HG02870 (cell line): ENCODE measurements around the gene PDE6G.

Source experiments
- ATAC-seq: cut with Tn5 transposase; IDR thresholded peaks from one replicate; pipeline ENCODE4 v1.9.1; 2021; ENCODE audit warnings: mild to moderate bottlenecking, moderate library complexity; ENCODE audit not compliant: unreplicated experiment

PDE6G gene

DNA sequence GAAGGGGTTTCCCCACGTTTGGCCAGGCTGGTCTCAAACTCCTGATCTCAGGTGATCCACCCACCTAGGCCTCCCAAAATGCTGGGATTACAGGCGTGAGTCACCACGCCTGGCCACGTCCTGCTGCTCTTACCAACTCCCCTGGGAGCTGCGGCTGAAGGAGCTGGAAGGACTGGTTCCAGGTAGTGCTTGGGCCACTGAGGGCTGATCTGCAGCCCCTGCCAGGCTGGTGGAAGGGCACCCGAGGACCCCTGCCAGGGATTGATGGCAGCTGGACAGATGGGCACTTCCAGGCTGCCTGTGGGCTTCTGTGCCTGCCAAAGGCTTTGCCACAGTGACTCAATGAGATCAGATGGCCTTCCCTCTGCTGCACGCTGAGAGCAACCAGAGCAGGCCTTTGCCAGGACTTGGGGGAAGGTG lies 7.7 kb upstream of the PDE6G start:
- no peak for ATAC-seq

DNA sequence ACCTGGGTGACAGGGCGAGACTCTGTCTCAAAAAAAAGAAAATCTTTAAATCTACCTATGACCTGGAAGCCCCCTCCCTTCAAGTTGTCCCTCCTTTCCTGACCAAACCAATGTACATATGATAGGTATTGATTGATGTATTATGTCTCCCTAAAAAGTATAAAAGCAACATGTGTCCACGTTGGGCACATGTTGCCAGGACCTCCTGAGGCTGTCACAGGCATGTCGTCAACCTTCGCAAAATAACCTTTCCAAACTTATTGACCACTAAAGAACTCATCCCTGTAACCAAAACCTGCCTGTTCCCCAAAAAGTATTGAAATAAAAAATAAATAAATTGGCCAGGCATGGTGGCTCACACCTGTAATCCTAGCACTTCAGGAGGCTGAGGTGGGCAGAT lies 5.7 kb upstream of the PDE6G start:
- ATAC-seq = no peak

DNA sequence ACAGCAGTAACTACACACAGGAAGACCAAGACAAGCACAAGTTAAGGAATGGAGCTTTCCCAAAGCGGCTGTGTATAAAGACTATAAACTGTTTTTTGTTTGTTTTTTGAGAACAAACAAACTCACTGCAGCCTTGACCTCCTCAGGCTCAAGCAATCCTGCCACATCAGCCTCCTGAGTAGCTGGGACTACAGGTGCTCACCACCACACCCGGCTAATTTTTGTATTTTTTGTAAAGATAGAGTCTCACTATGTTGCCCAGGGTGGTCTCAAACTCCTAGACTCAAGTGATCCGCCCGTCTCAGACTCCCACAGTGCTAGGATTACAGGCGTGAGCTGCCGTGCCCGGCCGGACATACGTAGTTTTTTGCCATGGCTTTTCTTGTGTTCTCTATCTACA lies 4.1 kb upstream of the PDE6G start:
- ATAC-seq = no peak

DNA sequence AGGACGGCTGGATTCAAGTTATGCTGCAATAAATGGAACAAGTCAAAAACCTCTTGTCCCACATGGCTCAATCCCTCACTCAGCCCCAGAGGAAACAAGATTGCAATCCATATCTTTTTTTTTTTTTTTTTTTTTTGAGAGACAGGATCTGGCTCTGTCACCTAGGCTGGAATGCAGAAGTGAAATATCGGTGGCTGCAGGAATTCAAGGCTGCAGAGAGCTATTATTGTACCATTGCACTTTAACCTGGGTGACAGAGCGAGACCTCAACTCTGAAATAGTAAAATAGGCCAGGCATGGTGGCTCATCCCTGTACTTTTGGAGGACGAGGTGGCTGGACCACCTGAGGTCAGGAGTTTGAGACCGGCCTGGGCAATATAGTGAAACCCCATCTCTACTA lies 2.7 kb upstream of the PDE6G start:
- ATAC-seq = no peak

DNA sequence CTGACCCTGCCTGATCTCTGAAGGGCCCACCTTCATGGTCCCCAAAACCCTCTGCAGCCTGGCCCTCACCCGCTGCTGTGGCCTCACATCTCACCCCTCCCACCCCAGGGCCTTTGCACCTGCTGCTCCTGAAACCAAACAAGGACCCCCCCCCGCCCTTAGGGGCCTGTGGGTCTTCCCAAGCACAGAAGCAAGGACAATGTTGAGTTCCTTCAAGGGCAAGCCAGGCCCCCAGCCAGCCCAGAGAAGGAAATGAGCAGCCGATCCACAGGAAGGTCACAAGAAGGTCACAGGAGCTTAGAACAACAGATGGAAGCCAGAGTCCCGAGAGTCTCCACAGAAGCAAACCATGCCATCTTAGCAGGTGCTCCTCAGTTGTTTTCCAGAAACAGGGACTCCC lies 493 bp upstream of the PDE6G start:
- no peak for ATAC-seq

DNA sequence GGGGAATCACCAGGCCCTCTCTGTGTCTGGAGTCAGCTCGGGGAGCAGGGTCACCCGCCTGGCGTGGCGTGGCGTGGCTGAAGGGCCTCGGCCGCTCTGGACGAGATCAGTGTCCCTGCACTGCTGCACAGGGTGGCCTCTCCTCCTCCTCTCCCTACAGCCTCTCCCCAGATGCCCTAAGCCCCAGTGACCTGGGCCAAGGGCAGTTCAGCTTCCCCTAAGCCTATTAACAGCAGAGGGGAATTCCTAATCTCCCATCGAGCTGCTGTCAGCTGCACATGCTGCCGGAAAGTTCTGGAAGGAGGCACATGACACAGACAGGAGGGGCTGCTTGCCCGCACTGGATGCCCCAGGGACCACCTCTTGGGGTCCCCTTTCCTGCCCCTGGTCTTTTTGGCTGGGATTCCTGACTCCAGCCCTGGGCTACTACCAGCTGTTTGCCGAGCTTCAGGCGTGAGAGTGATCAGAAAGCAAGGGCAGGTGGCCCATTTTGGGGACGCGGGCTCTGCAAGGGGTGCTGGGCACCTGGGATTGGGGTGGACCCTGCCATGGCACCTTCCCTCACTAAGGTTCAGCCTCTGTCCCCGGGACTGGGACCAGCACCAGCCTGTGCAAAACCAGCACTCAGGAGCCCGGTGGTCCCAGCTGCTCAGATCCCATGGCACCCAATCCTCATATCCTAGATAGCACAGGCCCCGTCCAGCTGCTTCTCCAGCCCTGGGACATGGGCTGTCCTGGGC lies 794 bp downstream of the PDE6G start:
- no peak for ATAC-seq

DNA sequence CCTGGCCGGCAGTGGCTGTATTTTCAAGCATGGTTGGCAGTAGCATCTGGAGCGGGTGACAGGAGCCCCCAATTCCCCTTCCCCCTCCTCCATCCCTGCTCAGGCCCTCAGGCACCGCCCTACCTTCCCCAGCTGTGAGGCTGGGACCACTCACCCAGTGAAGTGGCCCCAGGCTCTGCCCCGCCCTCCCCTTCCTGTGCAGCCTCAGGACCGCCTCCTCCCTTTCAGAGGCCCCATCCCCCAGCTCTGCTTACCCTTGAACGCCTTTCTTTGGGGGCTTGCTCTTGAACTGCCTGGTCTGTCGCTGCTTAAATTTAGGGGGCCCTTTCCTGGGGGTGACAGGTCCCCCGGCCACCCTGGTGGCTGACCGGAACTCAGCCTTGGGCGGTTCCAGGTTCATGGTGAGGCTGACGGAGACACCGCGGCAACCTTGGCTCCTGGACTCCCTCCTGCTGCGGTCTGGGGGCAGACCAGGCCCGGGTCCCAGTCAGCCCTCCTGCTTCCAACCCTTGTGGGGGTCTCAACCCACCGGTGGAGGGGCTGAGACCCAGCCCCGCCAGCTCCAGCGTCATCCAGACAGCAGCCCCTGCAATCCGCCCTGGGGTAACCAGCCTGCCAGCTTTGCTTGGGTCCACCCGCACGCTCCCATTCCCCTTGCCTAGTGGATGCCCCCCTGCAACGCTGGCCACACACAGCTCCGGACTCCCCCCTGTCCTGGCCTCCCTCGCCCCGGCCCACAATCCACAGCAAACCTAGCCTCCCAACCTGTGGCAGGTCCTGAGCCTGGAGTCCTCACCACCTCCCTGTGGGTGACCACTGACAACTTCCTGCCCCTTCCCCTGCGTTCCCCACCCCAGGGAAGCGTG lies 3.2 kb downstream of the PDE6G start:
- no peak for ATAC-seq

DNA sequence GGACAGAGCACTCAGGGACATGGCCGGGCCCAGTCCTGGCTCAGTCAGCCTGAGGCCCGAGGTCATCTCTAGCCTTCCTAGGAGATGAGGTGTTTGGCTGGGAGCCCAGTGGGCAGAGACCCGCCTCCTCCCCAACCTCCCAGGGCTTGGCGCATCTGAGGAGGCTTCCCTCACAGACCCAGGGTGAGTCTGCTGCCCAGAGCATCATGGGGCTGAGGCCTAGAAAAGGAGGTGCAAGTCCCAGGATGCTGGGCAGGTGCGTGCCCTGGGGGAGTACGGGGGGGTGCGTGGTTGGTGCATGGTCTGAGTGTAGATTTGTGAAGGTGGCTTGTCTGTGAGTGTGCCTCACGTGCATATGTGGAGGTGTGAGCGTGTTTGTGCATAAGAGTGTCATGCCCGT lies 4.7 kb downstream of the PDE6G start:
- ATAC-seq = no peak

DNA sequence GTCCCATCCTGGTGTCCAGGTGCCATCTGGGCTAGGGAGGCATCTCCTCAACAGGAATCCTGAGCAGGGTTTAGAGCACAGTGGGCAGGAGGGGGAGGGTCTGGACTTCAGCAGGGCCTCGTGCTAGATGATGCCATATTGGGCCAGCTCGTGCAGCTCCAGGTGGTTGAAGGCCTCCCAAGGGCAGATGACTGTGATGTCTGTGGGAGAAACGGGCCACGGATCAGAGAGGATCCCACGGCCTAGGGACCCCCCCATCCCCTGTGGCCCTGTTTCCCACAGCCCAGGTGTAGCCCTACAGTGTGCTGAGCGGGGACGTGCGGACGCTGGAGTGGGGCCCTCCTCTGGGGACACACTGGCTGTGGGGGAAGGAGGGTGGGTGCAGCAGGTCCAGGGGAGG lies 5.4 kb downstream of the PDE6G start:
- no peak for ATAC-seq

DNA sequence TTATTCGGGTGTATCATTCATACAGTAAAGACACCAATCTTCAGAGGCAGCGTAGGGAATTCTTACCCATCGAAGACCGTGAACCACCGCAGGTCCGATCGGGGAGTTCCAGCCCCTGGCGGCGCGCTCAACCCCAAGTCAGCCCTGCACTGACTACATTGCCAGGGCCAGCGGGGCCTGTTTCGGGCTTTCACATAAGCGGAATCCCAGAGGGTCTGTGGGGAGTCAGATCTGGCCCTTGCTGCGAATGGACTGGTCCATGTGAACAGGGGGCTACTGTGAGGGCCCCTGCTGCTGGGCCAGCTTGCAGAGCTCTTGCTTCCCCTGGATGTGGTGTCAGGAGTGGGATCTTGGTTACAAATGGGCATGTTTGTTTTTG lies 7.6 kb downstream of the PDE6G start:
- ATAC-seq = no peak

DNA sequence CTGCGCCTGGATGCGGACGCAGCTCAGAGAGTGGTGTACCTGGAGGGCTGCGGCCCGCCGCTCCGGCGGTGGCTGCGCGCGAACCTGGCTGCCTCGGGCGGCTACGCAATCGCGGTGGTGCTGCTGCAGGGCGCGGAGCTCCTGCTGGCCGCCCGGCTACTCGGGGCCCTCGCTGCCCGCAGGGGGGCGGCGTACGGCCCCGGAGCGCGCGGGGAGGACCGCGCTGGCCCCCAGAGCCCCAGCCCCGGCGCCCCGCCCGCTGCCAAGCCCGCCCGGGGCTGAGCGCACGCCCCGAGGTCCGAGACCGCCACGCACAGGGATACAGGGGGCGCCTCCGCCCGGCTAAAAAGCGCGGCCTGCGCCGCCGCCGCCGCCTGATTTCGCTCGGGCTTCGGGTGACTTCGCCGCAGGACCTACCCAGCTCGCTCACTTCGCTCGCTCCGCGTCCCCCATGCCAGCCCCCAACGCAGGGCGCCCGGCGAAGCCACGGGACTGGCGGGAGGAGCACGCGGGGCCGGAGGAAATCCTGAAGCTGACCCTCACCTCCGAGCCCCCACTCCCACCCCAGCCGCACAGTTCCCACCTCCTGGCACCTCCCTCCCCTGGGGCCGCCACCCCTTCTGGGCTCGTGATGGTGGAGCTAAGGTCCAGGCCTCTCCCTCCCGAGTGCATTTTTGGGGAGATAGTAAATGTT lies 8.2 kb downstream of the PDE6G start:
- no peak for ATAC-seq

DNA sequence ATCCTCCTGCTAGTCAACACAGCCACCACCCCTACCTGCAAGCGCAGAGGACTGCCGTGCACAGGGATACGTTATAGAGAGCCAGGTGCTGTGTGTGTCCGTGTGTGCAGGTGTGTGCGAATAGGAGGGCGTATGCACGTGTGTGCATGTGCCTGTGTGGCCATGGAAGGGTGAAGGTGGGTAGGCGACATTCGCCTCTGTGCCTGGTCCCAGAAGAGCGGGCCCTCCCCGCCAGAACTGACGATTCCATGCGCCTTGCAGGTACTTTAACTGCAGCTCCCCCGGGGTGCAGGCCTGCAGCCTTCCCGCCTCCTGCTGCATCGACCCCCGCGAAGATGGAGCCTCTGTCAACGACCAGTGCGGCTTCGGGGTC lies 8.7 kb downstream of the PDE6G start:
- no peak for ATAC-seq

DNA sequence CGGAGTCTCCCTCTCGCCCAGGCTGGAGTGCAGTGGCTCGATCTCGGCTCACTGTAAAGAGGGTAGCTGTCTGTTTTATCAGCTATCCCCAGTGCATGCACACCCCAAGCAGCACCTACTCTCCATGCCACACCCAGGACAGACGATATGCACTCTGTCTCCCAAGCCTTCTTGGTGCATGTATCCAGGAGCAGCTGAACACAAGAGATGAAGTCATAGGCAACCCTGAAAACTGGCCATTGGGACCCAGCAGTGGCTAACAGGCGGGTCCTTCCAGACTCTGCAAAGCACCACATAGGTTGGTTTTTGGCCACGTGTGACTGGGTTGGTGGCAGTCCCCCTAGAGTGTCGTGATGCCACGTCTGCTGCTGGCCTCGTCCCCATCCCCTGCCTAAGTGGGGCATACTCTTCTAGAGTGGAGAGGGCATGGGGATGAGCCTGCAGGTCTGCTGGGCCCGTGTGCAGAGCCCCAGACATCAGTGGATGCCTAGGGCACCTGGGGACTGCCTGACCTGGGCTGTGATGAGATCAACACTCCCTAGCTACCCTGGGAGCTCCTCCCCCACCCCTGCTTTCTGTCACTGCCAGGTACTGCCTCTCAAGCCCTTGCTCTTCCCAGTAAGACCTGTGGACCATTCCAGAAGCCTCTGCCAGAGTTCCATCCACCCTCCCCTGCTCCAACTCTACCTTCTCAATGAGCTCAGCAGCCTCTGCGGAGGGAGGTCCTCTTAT lies 9.3 kb downstream of the PDE6G start:
- ATAC-seq = no peak

DNA sequence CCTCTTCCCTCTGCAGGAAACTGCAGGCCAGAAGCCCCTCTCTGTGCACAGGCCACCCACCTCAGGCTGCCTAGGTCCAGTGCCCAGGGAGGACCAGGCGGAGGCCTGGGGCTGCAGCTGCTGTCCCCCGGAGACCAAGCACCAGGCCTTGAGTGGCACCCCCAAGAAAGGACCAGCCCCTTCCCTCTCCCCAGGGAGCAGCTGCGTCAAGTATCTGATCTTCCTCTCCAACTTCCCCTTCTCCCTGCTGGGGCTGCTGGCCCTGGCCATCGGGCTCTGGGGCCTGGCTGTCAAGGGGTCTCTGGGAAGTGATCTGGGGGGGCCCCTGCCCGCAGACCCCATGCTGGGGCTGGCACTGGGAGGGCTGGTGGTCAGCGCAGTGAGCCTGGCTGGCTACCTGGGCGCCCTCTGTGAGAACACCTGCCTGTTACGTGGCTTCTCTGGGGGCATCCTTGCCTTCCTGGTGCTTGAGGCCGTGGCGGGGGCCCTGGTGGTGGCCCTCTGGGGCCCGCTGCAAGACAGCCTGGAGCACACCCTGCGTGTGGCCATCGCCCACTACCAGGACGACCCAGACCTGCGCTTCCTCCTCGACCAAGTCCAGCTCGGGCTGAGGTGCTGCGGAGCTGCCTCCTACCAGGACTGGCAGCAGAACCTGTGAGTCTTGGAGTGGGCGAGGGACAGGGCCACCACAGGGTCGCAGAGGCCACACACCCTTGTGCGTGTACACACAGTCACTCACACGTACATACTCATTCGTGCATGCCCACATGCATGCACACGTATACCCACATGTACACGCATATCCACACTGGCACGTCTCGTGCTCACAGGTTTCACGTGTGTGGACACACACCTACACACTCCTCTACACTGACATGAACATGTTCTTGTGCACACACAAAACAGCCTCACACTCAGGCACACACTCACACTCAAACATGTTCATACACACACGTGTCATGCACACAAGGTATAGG lies 11.1 kb downstream of the PDE6G start:
- ATAC-seq = no peak

DNA sequence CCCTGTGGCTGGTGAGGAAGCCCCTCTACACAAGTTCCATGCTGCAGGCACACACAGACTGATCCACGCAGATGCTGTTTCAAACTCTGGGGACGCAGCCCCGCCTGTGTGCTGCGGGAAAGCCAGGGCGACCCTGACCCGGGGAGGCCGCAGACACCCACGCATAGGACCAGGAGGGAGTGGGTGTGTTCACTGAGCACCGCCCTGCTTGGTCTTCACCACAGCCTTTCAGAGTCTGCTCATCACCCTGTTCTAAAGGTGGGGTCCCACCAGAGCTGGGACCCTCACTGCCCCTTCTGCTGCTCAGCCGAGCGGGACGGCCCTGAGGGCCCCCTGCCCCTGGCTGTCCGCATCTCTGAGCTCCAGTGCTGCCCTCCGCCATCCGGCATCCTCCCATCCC lies 11.8 kb downstream of the PDE6G start:
- no peak for ATAC-seq

DNA sequence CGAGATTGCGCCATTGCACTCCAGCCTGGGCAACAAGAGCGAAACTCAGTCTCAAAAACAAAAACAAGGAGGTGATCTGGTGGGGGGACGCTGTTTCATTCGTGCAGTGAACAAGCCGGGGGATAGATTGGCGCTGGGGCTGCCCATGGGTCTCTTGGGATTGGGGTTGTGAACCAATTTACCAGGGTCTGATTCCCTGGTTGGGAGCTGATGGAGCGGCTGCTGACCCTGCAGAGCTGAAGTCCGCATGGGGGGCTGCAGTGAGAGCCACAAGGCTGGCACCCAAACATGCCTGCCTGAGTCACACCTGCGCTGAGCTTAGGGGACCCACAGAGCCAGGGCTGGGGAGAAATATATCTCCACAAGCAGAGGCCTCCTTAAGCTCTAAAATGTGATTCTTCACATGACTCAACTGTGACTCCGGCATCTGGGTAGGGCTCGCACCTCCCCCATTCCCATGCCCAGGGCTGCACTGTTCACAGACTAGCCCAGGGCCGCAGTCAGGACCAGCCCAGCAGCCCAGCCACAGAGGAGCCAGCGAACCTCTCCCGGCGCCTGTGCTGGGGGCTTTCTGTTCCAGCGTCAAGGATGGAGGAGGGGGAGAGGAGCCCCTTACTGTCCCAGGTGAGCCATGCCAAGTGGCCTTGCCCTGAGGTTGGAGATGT lies 14.4 kb downstream of the PDE6G start:
- no peak for ATAC-seq

DNA sequence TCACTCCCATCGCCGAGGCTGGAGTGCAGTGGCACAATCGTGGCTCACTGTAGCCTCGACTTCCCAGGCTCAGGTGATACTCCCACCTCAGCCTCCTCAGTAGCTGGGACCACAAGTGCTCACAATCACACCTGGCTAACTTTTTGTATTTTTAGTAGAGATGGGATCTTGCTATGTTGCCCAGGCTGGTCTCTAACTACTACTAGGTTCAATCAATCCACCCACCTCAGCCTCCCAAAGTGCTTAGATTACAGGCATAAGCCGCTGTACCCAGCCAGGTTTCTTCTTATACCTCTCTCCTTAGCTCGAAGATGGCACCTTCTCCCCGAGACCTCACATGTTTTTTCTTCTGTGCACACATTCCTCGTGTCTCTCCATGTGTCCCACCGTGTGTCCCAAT lies 16.3 kb downstream of the PDE6G start:
- ATAC-seq = no peak

DNA sequence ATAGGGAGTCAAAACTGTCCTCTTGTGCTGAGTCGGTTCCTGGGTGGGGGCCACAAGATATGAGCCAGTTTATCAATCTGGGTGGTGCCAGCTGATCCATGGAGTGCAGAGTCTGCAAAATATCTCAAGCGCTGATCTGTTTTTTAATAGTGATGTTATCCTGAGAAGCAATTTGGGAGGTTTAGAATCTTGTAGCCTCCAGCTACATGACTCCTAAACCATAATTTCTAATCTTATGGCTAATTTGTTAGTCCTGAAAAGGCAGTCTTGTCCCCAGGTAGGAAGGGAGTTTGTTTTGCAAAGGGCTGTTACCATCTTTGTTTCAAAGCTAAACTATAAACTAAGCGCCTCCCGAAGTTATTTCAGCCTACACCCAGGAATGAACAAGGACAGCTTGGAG lies 17.7 kb downstream of the PDE6G start:
- ATAC-seq = no peak

DNA sequence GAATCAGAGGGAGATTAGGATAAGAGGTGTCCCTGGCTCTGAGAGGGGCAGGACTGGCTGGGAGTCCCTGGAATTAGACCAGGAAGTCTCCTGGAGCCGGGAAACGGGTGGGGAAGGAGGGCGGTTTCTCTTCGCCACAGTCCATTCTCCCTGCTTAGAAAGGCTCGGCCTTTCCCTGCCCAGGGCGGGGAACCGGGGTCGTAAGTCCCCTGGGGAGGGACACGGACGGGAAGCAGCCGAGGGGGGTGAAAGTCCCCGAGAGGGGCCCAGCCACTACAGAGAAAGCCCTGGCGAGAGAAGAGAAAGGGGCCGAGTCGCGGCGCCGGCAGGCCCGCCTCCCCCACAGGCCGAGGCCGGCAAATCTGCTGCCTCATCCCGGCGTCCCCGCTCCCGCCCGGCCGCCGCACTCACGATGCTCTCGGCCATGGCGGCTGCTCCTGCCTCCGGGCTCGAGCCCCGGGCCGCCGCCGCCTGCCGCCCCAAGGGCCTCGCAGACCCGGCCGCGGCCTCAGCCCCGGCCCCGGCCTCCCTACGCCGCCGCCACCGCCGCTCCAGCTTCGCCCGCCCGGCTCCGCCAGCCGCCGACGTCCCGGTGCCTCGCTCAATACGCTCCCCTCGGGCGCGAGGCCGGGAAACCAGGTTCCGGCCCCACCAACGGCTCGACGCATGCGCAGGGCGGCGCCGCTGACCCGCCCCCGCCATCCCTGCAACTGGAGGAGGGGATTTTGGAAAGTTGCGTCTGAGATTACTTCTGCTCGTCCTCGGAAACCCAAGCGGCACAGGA lies 19.6 kb downstream of the PDE6G start, which contains the start of the genes NPLOC4 and TSPAN10:
Gene NPLOC4, minus strand, starts transcription at position 608 of the 784 bp plus-strand sequence. Its CDS starts 182 bp downstream, at position 426.
Gene TSPAN10, plus strand, starts transcription at position 692 of the 784 bp plus-strand sequence. CDS start 5,217 bp downstream, outside the sequence.
- ATAC-seq = peak; percentile 69
